ENCODE results near the gene ARHGEF26. TPM values are rescaled to one million over a fixed set of nuclear protein-coding genes. Genes with fewer than 3 reads are reported as not detected.

ARHGEF26 gene
- polyA plus RNA-seq, 3 donors: 0.05 TPM; not detected in 2

DNA sequence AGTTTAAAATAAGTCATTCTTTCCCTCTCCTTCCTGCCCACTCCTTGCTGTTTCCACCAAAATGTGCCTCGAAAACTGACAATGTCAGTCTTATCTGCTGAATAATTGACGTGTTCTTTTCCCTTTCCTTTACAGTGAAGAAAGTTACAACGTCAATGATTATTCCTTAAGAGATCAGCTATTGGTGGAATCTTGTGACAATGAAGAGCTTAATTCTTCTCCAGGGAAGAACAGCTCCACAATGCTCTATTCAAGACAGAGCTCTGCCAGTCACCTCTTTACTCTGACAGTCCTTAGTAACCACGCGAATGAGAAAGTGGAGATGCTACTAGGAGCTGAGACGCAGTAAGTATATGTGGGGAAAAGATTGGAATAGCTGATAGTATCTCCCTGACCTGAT is 119.0 kb downstream of the ARHGEF26 start:
- intact Hi-C loops (cut with micrococcal nuclease): no loop called here
- H3K27ac Mint-ChIP-seq: no peak overlapping the region
- no peak overlapping the region for H3K4me3 Mint-ChIP-seq
- Histone ChIP-seq H3K4me3 (replicated peaks in 1 of 3; ENCODE audit: low read depth in 2 of 3, low read length in 3 of 3) (no peak overlapping the region), H4K20me1 (ENCODE audit: insufficient read depth, low read length) (no peaks in the 10 kb centered on the region), H3K9me3 (replicated peaks in 1 of 2; ENCODE audit: control insufficient read depth in 1 of 2, insufficient read depth in 1 of 2, low read length in 2 of 2) (no peaks in the 10 kb centered on the region), H3K79me2 (ENCODE audit: insufficient read depth, low read length) (no peaks in the 10 kb centered on the region), H2AFZ (ENCODE audit: insufficient read depth, low read depth, low read length, poor library complexity, severe bottlenecking) (no peak overlapping the region), H3K4me1 (ENCODE audit: control insufficient read depth in 1 of 2, insufficient read depth in 2 of 2, low read length in 2 of 2) (no peaks in the 10 kb centered on the region), H3K36me3 (replicated peaks in 1 of 2; ENCODE audit: control insufficient read depth in 1 of 2, insufficient read depth in 2 of 2, low read length in 2 of 2) (no peaks in the 10 kb centered on the region), H3K27me3 (ENCODE audit: control insufficient read depth in 2 of 2, insufficient read depth in 2 of 2, low read length in 2 of 2) (no peaks in the 10 kb centered on the region), H3K4me2 (replicated peaks; ENCODE audit: extremely low read depth, low read length, poor library complexity, severe bottlenecking) (no peak overlapping the region), H3K9ac (ENCODE audit: insufficient read depth, low read length, poor library complexity, severe bottlenecking) (no peak overlapping the region), H3K27ac (ENCODE audit: low read depth in 1 of 2, low read length in 2 of 2) (no peak overlapping the region)
- no peaks in the 10 kb centered on the region for H3K9me3 Mint-ChIP-seq
- peaks cover 0 to 1% (median 0%) of the 10 kb centered on the region in 3 donors for H3K27me3 Mint-ChIP-seq (ENCODE audit: low read depth in 3 of 3)
- DNase-seq: no peak
- no CpG with 5 or more reads among the region's 6 CpGs for WGBS (ENCODE audit: insufficient coverage)
- no peaks in the 10 kb centered on the region for H3K36me3 Mint-ChIP-seq
- TF ChIP-seq, protein P1, sequence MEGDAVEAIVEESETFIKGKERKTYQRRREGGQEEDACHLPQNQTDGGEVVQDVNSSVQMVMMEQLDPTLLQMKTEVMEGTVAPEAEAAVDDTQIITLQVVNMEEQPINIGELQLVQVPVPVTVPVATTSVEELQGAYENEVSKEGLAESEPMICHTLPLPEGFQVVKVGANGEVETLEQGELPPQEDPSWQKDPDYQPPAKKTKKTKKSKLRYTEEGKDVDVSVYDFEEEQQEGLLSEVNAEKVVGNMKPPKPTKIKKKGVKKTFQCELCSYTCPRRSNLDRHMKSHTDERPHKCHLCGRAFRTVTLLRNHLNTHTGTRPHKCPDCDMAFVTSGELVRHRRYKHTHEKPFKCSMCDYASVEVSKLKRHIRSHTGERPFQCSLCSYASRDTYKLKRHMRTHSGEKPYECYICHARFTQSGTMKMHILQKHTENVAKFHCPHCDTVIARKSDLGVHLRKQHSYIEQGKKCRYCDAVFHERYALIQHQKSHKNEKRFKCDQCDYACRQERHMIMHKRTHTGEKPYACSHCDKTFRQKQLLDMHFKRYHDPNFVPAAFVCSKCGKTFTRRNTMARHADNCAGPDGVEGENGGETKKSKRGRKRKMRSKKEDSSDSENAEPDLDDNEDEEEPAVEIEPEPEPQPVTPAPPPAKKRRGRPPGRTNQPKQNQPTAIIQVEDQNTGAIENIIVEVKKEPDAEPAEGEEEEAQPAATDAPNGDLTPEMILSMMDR (IDR thresholded peaks at IDR 0.05): no peak
- peaks cover 5% of the 10 kb centered on the region for H3K4me1 Mint-ChIP-seq

DNA sequence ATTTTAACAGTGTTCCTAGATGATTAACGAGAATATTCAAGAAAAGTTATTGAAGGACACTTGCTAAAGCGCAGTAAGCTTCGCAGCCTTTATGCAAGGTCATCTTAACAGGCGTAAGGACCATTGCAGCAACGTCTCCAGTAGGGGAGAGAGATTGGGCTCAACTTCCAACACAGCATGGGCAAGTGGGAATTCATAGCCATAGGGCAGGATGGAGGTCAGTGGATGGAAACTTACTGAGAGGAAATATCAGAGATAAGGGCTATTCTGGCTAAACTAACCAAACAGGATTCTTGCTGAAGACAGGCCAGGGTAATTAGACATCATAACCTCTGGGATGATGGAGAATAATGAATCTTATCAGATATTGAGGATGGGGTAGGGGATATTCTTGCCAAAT is 120.3 kb downstream of the ARHGEF26 start:
- no peaks in the 10 kb centered on the region for H3K79me2 ChIP-seq (ENCODE audit: insufficient read depth, low read length)
- H3K36me3 ChIP-seq (replicated peaks in 1 of 2; ENCODE audit: control insufficient read depth in 1 of 2, insufficient read depth in 2 of 2, low read length in 2 of 2): no peaks in the 10 kb centered on the region
- H2AFZ ChIP-seq (ENCODE audit: insufficient read depth, low read depth, low read length, poor library complexity, severe bottlenecking): no peak overlapping the region
- Mint-ChIP-seq H3K36me3 (peaks cover 0 to under 1% of the 10 kb centered on the region in 2 donors), H3K4me1 (peaks cover 9% of the 10 kb centered on the region), H3K4me3 (no peak overlapping the region), H3K27ac (no peak overlapping the region), H3K27me3 (ENCODE audit: low read depth in 3 of 3) (peaks cover 0 to 1% (median 0%) of the 10 kb centered on the region in 3 donors), H3K9me3 (no peaks in the 10 kb centered on the region)
- H3K27ac ChIP-seq (ENCODE audit: low read depth in 1 of 2, low read length in 2 of 2): no peak overlapping the region
- TF ChIP-seq, protein P1 (IDR thresholded peaks at IDR 0.05): no peak
- no peak overlapping the region for H3K9ac ChIP-seq (ENCODE audit: insufficient read depth, low read length, poor library complexity, severe bottlenecking)
- no peaks in the 10 kb centered on the region for H3K9me3 ChIP-seq (replicated peaks in 1 of 2; ENCODE audit: control insufficient read depth in 1 of 2, insufficient read depth in 1 of 2, low read length in 2 of 2)
- H4K20me1 ChIP-seq (ENCODE audit: insufficient read depth, low read length): no peaks in the 10 kb centered on the region
- H3K27me3 ChIP-seq (ENCODE audit: control insufficient read depth in 2 of 2, insufficient read depth in 2 of 2, low read length in 2 of 2): no peaks in the 10 kb centered on the region
- no peak for DNase-seq
- 92% methylated on average over 4 of the region's 5 CpGs for WGBS (ENCODE audit: insufficient coverage)
- no peaks in the 10 kb centered on the region for H3K4me1 ChIP-seq (ENCODE audit: control insufficient read depth in 1 of 2, insufficient read depth in 2 of 2, low read length in 2 of 2)
- H3K4me3 ChIP-seq (replicated peaks in 1 of 3; ENCODE audit: low read depth in 2 of 3, low read length in 3 of 3): no peak overlapping the region
- intact Hi-C loops (cut with micrococcal nuclease): no loop called here
- no peak overlapping the region for H3K4me2 ChIP-seq (replicated peaks; ENCODE audit: extremely low read depth, low read length, poor library complexity, severe bottlenecking)
